GM12878 (cell line): ENCODE data around the gene DUOXA2. TPM values are rescaled to one million over a fixed set of nuclear protein-coding genes. Genes with fewer than 3 reads are reported as not detected.

ENCODE experiments used
- ATAC-seq: fragments of 200-7000 bp; cut with Tn5 transposase; 3 replicates; pipeline ENCODE4 v1.9.1; 2020; ENCODE audit warnings: mild to moderate bottlenecking, moderate library complexity
- BruUV-seq: library from RNA; stranded (reverse); fragments of 400-500 nt; replicated peaks from 2 replicates; lab custom pipeline; 2021; lab: Mats Ljungman, UMichigan
- CTCF ChIA-PET: fragments of 300-600 bp; sonication (Branson Sonifier 250); formaldehyde crosslinking; extraction: SDS; loops from one replicate; lab custom pipeline; 2021; ENCODE audit warnings: inconsistent platforms; lab: Yijun Ruan, JAX
- POLR2A ChIA-PET: fragments of 350-600 bp; formaldehyde crosslinking; extraction: SDS; loops from one replicate; lab custom pipeline; 2021; ENCODE audit warnings: inconsistent platforms; lab: Charles Lee
- RAD21 ChIA-PET: fragments of 300-600 bp; sonication (Branson Sonifier 250); formaldehyde crosslinking; loops from one replicate; lab custom pipeline; 2023; ENCODE audit warnings: antibody characterized with exemption; ENCODE audit not compliant: unreplicated experiment; lab: Charles Lee
- SMC1A ChIA-PET: fragments of 300-600 bp; sonication (Branson Sonifier 250); formaldehyde crosslinking; loops from one replicate; lab custom pipeline; 2023; ENCODE audit not compliant: unreplicated experiment, uncharacterized antibody; lab: Charles Lee
- DNase-seq: peaks from one replicate; pipeline ENCODE4 v3.0.0-alpha.2; 2011; ENCODE audit warnings: low read depth, low spot score
- FAIRE-seq: peaks from 3 replicates; lab custom pipeline; 2011; peaks lifted over from hg19 to GRCh38; lab: Jason Lieb, UNC
- H2AFZ ChIP-seq: 2 replicates; pipeline ENCODE4 v1.6.0; 2011; ENCODE audit warnings: low read depth, low read length, control low read depth; ENCODE audit not compliant: control insufficient read depth
- H3K27ac ChIP-seq: 2 replicates; pipeline ENCODE4 v1.5.1; 2011; ENCODE audit warnings: control low read depth; ENCODE audit not compliant: control insufficient read depth, insufficient read depth
- H3K27me3 ChIP-seq, 2 experiments: replicated peaks in 1 of 2; 2 replicates each; pipeline versions ENCODE4 v1.6.0 to v1.6.1; 2011; ENCODE audit warnings: low read length in 1 of 2; ENCODE audit not compliant: control insufficient read depth in 2 of 2, insufficient read depth in 2 of 2
- H3K36me3 ChIP-seq, 2 experiments: 2 replicates each; pipeline ENCODE4 v1.5.1; 2011; ENCODE audit warnings: low read length in 1 of 2; ENCODE audit not compliant: control insufficient read depth in 2 of 2, insufficient read depth in 2 of 2
- H3K4me1 ChIP-seq: 2 replicates; pipeline ENCODE4 v1.6.1; 2011; ENCODE audit warnings: mild to moderate bottlenecking, low read length, moderate library complexity, mixed read lengths; ENCODE audit not compliant: control insufficient read depth, insufficient read depth
- H3K4me2 ChIP-seq: 2 replicates; pipeline ENCODE4 v1.6.0; 2011; ENCODE audit warnings: control low read depth; ENCODE audit not compliant: control insufficient read depth, insufficient read depth
- H3K4me3 ChIP-seq: fragments of 200-600 bp; sonication (generic); 2 replicates; pipeline ENCODE4 v1.5.1; 2016
- H3K79me2 ChIP-seq: 2 replicates; pipeline ENCODE4 v1.6.0; 2011; ENCODE audit warnings: low read length; ENCODE audit not compliant: control insufficient read depth, insufficient read depth
- H3K9ac ChIP-seq: 2 replicates; pipeline ENCODE4 v1.8.0; 2011; ENCODE audit warnings: low read length, control low read depth, mixed read lengths; ENCODE audit not compliant: control insufficient read depth, insufficient read depth
- H3K9me3 ChIP-seq: replicated peaks from 3 replicates; pipeline ENCODE4 v1.5.1; 2011; ENCODE audit warnings: mild to moderate bottlenecking, low read length; ENCODE audit not compliant: control insufficient read depth, insufficient read depth
- H4K20me1 ChIP-seq: 2 replicates; pipeline ENCODE4 v1.6.0; 2011; ENCODE audit not compliant: control insufficient read depth, insufficient read depth
- BRCA1 ChIP-seq: IDR thresholded peaks from 2 replicates; pipeline ENCODE4 v1.6.1; 2011; ENCODE audit warnings: low read depth, low read length, improper control_type of control experiment
- CBX3 ChIP-seq: fragments of 200-600 bp; sonication (generic); IDR thresholded peaks from 2 replicates; pipeline ENCODE4 v1.6.1; 2016; ENCODE audit warnings: low read depth, borderline replicate concordance
- KAT2A ChIP-seq: conservative IDR thresholded peaks from 2 replicates; pipeline ENCODE4 v1.6.1; 2011; ENCODE audit warnings: low read depth, low read length; ENCODE audit not compliant: control insufficient read depth
- PAX5 ChIP-seq: IDR thresholded peaks from 2 replicates; pipeline ENCODE4 v1.6.1; 2011; ENCODE audit warnings: low read depth, low read length, borderline replicate concordance
- PML ChIP-seq: IDR thresholded peaks from 2 replicates; pipeline ENCODE4 v1.6.1; 2012; ENCODE audit warnings: low read length, inconsistent platforms
- RBBP5 ChIP-seq: fragments of 200-600 bp; sonication (generic); conservative IDR thresholded peaks from 2 replicates; pipeline ENCODE4 v1.6.1; 2016
- RCOR1 ChIP-seq: conservative IDR thresholded peaks from 2 replicates; pipeline ENCODE4 v1.6.1; 2012; ENCODE audit warnings: low read depth, low read length, improper control_type of control experiment
- SMARCA5 ChIP-seq: fragments of 450-650 bp; IDR thresholded peaks from 2 replicates; pipeline ENCODE4 v1.6.1; 2017; ENCODE audit warnings: mild to moderate bottlenecking
- STAT1 ChIP-seq: fragments of 450-650 bp; conservative IDR thresholded peaks from 2 replicates; pipeline ENCODE4 v1.6.1; 2014; ENCODE audit warnings: antibody characterized with exemption, mild to moderate bottlenecking
- YY1 ChIP-seq: IDR thresholded peaks from 2 replicates; pipeline ENCODE4 v1.6.1; 2011; ENCODE audit warnings: low read depth, mild to moderate bottlenecking, low read length
- ZNF24 ChIP-seq: fragments of 450-650 bp; IDR thresholded peaks from 2 replicates; pipeline ENCODE4 v1.6.1; 2017; ENCODE audit warnings: antibody characterized with exemption, mild to moderate bottlenecking
- WGBS: methylation state at CpG from one replicate; pipeline ENCODE4 v1.1.6; 2016; ENCODE audit warnings: low lambda C conversion rate; ENCODE audit not compliant: insufficient replicate concordance, insufficient coverage; ENCODE audit errors: missing lambda C conversion rate; 5-methylcytosine and 5-hydroxymethylcytosine counted together
- in situ Hi-C: fragments of 300-500 bp; cut with MboI; formaldehyde crosslinking; loops from 9 replicates; pipeline ENCODE4 v1.14.3; 2018; ENCODE audit warnings: mixed read lengths
- intact Hi-C: fragments of 100-400 bp; cut with micrococcal nuclease; formaldehyde crosslinking; loops from one replicate; pipeline ENCODE4 v1.14.2; 2022; ENCODE audit not compliant: unreplicated experiment
- polyA plus RNA-seq, 11 experiments: library from polyadenylated mRNA; depleted of rRNA in 4 of 11; unstranded in 6 of 11; stranded (reverse) in 5 of 11; fragments of >200 nt; fragmentation: Nextera tagmentation in 4 of 11; fragmentation: Illumina TruSeq in 1 of 11; extraction: Ambion mirVana in 4 of 11; extraction: Trizol in 1 of 11; gene quantifications; 1 replicate in 1 of 11; 2 replicates in 10 of 11; pipeline versions ENCODE4 v1.2.1 to v1.2.3, GENCODE V29; 2011 to 2016; ENCODE audit warnings: inconsistent platforms in 2 of 11, missing spikeins in 2 of 11, low read depth in 1 of 11
- total RNA-seq, 4 experiments: library from RNA; depleted of rRNA in 3 of 4; stranded (reverse); fragments of >200 nt in 3 of 4; fragmentation: Illumina TruSeq in 1 of 4; extraction: Trizol in 1 of 4; gene quantifications; 2 replicates each; pipeline versions ENCODE4 v1.2.1 to v1.2.3, GENCODE V29; 2013 to 2021
- TF ChIP-seq, protein P1 (sequence below): IDR thresholded peaks from 2 replicates; pipeline ENCODE4 v1.6.1; 2012; ENCODE audit warnings: low read length, inconsistent platforms
- TF ChIP-seq, protein P2 (sequence below): fragments of 450-650 bp; conservative IDR thresholded peaks from 2 replicates; pipeline ENCODE4 v1.6.1; 2017; ENCODE audit warnings: mild to moderate bottlenecking, moderate library complexity
- TF ChIP-seq, protein P3 (sequence below): fragments of 450-650 bp; IDR thresholded peaks from 2 replicates; pipeline ENCODE4 v1.6.1; 2017; ENCODE audit warnings: borderline replicate concordance
- TF ChIP-seq, protein P4 (sequence below): IDR thresholded peaks from 2 replicates; pipeline ENCODE4 v1.6.1; 2011; ENCODE audit warnings: borderline replicate concordance, low read depth, mild to moderate bottlenecking, moderate library complexity, mixed read lengths, low read length; ENCODE audit not compliant: insufficient read depth; ENCODE audit errors: extremely low read length

The DUOXA2 gene
- total and polyA plus RNA-seq, 10 of the 15 experiments (the other 5 are each of a cell fraction or from before 2014, with no cell fraction given): not detected

DNA sequence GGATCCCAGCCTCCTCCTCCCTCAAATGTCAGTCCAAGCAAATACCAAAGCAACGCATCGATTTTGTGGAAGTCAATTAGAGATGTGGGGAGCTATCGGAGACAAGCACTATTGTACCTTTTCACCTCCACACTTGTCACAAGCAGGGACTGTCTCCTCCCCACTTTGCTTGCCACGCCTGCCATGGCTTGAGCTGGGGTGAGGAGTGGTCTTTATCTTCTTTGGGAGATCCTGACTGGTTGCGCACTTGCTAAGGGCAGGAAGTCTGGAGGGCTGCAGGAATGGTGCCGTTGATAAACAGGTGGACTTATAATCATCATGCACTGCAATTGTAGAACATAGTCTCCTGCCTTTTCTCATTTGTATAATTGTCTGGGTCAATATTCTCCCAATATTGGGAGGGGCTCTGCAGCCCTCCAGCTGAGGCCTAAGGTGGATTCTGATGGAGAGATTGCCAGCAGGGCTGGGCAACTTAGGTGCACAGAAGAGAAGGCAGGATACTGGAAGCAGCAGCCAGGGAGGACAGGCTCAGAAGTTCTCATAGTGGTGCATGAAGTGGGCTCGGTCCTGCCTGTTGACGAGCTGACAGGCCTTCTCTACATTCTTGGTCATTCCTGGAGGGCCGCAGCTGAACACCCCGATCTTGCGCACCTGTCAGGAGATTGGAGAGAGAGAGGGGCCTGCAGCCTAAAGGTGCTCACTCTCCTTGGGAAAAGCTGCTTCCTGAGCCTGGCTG, 20.3 kb upstream of the DUOXA2 start:
- Histone ChIP-seq H3K79me2 (no peaks in the 10 kb centered on the region), H3K4me2 (no peak overlapping the region)
- no peak for ATAC-seq
- TF ChIP-seq RCOR1 (no peak), BRCA1 (no peak), PML (no peak), ZNF24 (no peak), CBX3 (no peak), YY1 (no peak), KAT2A (no peak), STAT1 (no peak), RBBP5 (no peak), SMARCA5 (no peak), PAX5 (no peak)
- TF ChIP-seq, protein P1, sequence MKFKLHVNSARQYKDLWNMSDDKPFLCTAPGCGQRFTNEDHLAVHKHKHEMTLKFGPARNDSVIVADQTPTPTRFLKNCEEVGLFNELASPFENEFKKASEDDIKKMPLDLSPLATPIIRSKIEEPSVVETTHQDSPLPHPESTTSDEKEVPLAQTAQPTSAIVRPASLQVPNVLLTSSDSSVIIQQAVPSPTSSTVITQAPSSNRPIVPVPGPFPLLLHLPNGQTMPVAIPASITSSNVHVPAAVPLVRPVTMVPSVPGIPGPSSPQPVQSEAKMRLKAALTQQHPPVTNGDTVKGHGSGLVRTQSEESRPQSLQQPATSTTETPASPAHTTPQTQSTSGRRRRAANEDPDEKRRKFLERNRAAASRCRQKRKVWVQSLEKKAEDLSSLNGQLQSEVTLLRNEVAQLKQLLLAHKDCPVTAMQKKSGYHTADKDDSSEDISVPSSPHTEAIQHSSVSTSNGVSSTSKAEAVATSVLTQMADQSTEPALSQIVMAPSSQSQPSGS: no peak
- TF ChIP-seq, protein P2, sequence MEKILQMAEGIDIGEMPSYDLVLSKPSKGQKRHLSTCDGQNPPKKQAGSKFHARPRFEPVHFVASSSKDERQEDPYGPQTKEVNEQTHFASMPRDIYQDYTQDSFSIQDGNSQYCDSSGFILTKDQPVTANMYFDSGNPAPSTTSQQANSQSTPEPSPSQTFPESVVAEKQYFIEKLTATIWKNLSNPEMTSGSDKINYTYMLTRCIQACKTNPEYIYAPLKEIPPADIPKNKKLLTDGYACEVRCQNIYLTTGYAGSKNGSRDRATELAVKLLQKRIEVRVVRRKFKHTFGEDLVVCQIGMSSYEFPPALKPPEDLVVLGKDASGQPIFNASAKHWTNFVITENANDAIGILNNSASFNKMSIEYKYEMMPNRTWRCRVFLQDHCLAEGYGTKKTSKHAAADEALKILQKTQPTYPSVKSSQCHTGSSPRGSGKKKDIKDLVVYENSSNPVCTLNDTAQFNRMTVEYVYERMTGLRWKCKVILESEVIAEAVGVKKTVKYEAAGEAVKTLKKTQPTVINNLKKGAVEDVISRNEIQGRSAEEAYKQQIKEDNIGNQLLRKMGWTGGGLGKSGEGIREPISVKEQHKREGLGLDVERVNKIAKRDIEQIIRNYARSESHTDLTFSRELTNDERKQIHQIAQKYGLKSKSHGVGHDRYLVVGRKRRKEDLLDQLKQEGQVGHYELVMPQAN: no peak
- TF ChIP-seq, protein P3, sequence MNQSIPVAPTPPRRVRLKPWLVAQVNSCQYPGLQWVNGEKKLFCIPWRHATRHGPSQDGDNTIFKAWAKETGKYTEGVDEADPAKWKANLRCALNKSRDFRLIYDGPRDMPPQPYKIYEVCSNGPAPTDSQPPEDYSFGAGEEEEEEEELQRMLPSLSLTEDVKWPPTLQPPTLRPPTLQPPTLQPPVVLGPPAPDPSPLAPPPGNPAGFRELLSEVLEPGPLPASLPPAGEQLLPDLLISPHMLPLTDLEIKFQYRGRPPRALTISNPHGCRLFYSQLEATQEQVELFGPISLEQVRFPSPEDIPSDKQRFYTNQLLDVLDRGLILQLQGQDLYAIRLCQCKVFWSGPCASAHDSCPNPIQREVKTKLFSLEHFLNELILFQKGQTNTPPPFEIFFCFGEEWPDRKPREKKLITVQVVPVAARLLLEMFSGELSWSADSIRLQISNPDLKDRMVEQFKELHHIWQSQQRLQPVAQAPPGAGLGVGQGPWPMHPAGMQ: no peak
- TF ChIP-seq, protein P4, sequence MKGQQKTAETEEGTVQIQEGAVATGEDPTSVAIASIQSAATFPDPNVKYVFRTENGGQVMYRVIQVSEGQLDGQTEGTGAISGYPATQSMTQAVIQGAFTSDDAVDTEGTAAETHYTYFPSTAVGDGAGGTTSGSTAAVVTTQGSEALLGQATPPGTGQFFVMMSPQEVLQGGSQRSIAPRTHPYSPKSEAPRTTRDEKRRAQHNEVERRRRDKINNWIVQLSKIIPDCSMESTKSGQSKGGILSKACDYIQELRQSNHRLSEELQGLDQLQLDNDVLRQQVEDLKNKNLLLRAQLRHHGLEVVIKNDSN: no peak
- TF ChIP-seq, all 136 proteins: peak for 0
- BruUV-seq: no TSS peak
- CTCF ChIA-PET: interaction anchor here (0.7 to 1.2 kb wide), 2 partner anchors 31 to 33 kb away, joined by 3 read pairs; no protein-coding TSS in a partner anchor
- no peak for FAIRE-seq
- Histone ChIP-seq H4K20me1 (no peaks in the 10 kb centered on the region), H3K4me1 (no peaks in the 10 kb centered on the region), H3K9ac (no peak overlapping the region), H3K27me3 (peaks cover 0 to 2% of the 10 kb centered on the region in 2 experiments; a peak in 1 of 4 replicates), H3K9me3 (no peaks in the 10 kb centered on the region), H3K36me3 (no peaks in the 10 kb centered on the region), H3K27ac (no peak overlapping the region), H3K4me3 (no peak overlapping the region), H2AFZ (no peak overlapping the region)
- SMC1A ChIA-PET: no interaction called here
- POLR2A ChIA-PET: interaction anchor here (1.0 kb wide), 1 partner anchor 11 kb away, joined by 3 read pairs; no protein-coding TSS in a partner anchor
- RAD21 ChIA-PET: no interaction called here
- 60% methylated on average over 11 of the region's 11 CpGs for WGBS
- intact Hi-C loops: no loop called here
- in situ Hi-C loops: no loop called here
- DNase-seq: no peak
